GM18951 (cell line): ENCODE data around the gene ACP4.

Experiments used
- POLR2A ChIP-seq: IDR thresholded peaks from 4 replicates; pipeline ENCODE4 v1.6.1; 2011; ENCODE audit warnings: mild to moderate bottlenecking; ENCODE audit not compliant: insufficient read length, insufficient read depth; ENCODE audit errors: extremely low read depth
- in situ Hi-C: fragments of 300-500 bp; cut with MboI; formaldehyde crosslinking; loops from one replicate; pipeline ENCODE4 v1.12.0; 2022; ENCODE audit warnings: low sequenced_read_pairs, mixed read lengths, inconsistent platforms; ENCODE audit not compliant: unreplicated experiment

The ACP4 gene

DNA sequence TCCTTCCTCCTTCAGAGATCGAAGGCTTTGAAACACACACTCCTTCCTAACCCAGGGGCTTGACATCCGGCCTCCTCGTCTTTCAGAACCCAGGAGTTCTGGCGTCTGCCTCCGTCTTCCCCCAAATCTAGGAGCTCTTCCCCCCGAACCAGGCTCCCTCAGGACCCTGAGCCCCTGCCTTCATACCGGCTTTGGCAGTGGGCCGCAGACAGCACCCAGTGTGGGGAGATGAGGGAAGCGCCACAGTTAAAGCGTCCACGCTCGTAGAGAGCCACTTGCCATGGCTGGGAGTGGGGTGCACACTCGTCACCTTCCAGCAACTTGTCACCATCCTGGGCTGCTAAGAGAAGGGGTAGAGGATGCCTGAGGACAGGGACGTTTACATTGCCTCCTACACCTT lies 37.3 kb downstream of the ACP4 start:
- no peak for TF ChIP-seq POLR2A

DNA sequence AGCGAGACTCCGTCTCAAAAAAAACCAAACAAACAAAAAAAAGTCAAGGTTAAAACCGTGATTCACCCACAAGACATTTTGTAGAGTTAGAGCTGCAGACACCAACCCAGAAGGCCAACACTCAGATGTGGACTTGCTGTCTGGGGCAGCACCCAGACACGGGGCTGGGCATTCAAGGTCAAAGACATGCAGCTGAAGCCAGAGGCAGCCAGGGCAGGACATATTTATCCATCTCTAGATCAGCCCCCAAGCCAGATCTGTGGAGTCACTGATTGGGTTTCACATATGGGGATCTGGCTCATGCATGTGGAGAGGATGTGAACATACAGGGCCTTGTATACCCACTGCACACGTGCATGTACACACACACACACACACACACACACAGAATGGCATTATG lies 39.6 kb downstream of the ACP4 start:
- in situ Hi-C loops: no loop called here

More for the DNA sequence above, 37.3 kb downstream of the ACP4 start:
- in situ Hi-C loops: no loop called here

DNA sequence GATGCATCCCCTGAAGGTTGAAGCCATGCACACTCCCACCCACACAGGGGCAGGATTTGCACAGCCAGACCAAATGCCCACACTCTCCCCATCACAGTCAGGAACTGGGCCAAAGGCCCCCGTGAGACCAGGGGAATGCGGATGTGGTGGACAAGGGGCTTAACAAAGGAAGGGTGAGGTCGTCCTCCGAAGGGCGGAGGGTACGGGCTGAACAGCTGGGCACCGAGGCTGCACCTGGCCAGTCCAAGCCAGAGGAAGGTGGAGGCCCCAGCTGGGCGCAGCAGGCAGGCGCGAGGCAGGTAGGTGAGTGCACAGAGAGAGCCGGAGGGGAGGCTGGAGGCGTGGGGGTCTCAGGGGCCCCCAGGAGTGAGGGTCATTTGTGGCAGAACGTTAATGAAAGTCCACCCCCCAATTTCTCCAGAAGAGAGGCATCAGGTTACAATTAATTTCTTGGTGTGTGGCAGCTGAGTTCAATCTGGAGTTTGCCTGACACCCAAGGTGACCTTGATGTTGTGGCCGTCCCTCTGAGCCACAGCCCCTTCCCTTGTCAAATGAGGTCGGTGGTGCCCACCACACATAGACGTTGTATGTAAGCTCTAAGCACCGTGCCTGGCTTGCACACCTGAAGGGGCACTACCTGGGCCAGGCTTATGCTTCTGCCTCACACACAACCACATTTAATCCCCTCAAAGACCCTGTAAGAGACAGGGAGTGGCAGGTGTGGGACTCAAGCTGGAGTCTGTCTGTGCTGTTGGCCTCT lies 40.2 kb downstream of the ACP4 start:
- TF ChIP-seq POLR2A: no peak
- in situ Hi-C loops: no loop called here

More for the DNA sequence above, 39.6 kb downstream of the ACP4 start:
- no peak for TF ChIP-seq POLR2A

DNA sequence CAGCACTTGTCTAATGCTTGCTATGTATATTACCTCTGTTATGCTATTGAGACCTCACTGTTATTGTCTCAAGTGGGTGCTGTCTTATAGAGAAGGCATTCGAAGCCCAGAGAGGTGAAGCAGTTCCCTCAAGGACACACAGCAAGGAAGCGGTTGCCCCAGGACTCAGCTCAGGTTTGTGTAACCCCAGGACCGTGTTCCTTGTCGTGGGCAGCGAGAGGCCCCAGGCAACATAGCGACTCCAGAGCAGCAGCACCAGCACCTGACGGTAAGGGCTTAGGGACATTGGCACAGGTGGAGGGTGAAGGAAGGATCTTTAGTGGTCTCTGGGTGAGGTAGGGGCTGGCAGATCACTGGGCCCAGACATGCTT lies 40.8 kb downstream of the ACP4 start:
- in situ Hi-C loops: no loop called here

DNA sequence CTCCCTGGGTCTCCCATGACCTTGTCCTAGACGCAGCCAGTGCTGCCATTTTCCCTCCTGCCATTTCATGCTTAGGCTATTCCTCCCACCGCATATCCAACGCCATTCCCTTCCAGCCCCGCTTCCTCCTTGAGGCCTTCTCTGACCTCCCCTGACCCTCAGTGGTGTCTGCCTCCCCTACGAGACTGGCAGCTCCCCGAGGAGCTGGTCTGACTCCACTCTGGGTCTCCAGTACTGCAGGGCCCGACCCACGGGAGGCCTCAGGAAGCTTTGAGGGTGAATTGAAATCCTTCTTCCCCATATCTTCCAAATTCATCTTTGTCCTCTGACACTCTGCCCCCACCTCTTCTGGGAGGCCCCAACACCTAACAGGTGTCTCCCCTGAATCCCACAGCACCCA lies 42.5 kb downstream of the ACP4 start:
- in situ Hi-C loops: no loop called here
- no peak for TF ChIP-seq POLR2A

More for the DNA sequence above, 40.8 kb downstream of the ACP4 start:
- no peak for TF ChIP-seq POLR2A

DNA sequence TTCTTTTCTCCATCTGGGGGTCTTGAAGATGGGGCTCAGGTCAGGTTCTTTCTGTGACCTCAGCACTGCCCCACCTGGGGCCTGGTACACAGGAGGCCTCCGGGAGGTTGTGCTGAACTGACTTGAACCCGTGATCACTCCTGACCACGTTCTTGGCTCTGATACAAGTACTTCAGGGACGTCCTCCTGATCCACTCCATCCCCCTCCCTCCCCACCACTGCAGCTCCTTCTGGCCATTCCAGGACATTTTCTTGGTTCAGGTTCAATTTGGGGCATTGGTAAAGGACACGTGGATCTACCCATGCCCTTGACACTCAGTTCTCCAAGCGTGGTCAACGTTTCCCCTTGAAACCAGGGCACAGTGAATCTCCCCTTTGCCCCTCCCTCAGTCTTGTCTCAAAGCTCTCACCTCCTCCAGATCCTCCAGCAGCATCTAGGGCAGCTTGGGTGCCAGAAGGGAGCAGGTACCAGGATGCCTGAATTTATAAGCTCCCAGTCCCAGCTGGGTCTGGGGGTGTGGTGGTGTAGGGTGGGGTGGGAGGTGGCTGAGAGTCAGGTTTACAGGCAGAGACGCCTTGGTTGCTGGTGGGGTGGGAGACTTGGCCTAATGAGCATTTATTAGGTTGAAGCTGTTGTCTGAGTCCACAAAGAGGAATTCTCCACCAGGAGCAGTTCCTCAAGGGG lies 43.0 kb downstream of the ACP4 start, which contains the start of gene KLK15:
Gene KLK15 (minus strand): TSS at position 458 of the 685 bp plus-strand sequence. CDS start 2,082 bp downstream, outside the sequence.
- no peak for TF ChIP-seq POLR2A
- in situ Hi-C loops: no loop called here

DNA sequence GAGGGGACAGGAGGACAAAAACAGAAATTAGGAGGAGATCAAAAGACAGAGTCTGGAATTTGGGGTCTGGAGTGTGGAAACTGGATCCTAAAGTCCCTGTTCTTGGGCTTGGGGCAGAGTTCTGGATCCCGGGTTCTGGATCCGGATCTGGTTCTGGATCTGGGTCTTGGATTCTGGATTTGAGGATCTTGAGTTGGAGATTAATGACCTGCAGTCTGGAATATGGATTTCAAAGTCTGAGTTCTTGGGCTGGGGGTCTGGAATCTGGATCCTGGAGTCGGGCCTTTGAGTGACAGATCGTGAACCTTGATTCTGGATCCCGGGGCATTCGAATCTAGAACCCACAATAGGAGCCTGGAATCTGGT lies 43.6 kb downstream of the ACP4 start:
- TF ChIP-seq POLR2A: no peak
- in situ Hi-C loops: no loop called here

DNA sequence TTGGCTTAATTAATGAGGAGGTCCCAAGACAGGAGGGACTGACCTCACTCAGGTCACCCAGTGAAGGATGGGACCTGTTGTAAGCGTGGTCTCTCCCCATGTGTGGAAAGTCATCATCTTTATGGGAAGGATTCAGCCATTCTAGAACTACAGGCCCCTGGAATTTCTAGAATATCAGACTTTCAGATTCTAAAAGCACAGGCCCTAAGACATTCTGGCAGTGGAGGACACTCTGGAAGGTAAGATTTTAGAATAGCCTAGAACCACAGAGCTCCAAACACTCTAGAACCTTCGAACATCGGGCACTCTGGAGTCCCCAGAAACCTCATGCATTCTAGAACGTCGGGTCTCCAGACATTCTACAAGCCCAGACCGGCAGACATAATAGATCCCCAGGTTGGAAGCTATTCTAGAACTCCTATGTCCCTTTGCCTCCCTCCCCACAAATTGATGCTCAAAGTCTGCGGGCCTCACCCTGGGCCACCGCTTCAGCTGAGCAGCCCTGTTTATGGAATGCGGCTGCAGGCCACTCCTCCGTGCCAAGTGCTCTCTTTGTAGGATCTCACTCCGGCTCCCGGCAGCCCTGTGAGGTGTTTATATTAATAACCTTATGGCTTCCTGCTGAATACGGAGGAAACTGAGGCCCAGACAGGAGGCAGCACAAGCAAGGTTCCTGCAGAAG lies 45.0 kb downstream of the ACP4 start:
- TF ChIP-seq POLR2A: no peak
- in situ Hi-C loops: no loop called here

DNA sequence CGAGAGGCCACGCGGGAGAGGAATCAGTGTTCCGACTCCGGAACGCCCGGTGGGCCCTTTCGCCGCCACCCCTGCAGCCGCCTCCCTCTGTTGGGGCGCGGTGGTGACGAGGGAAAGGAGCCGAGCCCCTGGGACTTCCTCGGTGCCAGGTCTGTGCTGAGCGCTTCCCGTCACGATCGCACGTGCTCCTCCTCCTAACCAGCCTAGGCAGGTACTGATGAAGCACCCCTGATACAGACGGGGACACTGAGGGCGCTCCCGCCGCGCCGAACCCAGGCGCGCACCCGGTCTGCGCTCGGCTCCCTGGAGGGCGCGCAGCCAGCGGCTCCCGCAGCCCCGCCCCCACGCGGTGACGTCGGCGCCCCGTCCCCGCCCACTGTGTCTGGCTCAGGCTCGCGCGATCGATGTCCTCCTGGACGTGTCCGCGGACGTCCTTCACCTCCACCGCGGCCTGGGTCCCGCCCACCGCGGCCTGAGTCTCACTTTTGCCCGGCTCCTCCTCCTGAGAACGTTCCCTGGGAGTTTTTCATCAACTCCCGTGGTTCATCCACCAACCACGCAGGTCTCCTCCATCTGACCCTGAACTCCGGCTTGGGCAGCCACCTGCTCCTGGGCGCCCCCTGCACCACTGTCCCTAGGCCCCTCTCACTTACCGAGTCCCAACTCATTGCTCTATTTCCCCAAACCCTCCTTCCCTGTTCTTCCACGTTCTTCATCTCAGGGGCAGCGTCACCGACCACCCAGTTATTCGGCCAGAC lies 45.7 kb downstream of the ACP4 start:
- peak; percentile 88 for TF ChIP-seq POLR2A
- in situ Hi-C loops: no loop called here

DNA sequence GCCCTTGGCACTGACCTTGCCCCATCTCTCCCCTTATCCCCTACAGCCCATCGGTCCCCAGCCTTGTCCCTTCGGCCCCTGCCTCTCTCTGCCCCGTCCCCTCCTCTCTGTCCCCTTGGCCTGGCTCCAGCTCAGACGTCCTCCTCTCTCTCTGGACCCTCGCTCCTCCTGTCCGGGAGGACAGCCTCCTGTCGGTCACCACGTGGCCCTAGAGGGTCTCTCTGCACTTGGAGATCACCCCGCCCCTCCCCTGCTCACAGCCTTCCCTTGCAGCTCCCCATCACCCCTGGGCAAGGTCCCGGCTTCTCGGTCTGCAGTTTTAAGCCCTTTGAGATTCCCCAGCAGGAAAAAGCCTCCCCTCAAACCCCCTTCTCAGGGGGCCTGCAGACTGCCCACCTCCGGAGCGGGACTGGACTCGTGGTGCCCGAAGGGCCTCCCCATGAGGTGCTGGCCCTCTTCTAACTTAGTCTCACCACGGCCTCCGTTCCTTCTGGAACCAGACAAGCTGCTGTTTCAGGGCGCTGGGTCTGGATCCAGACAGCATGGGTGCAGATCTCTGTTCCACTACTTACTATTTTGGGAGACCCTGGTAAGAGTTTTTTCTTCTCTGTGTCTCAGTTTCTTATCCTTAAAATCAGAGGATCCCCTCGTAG lies 46.5 kb downstream of the ACP4 start:
- TF ChIP-seq POLR2A: no peak
- in situ Hi-C loops: no loop called here

DNA sequence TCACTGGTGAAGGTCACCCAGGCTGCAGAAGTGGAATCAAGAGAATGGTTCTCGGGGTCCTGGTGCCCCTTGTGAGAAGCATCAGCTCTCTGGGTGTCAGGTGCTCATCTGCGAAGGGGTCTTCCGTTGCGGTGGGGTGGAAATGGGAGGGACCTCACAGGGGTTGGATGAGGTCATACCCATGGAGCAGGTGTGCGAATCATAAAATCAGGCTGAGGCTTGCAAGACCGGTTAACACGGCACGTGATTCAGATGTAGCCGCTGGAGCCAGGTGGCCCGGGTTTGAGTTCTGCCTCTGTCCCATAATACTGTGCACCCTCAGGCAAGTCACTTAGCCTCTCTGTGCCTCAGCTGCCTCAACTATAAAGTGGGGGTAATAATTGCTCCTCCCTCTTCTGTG lies 47.1 kb downstream of the ACP4 start:
- TF ChIP-seq POLR2A: no peak
- in situ Hi-C loops: no loop called here

DNA sequence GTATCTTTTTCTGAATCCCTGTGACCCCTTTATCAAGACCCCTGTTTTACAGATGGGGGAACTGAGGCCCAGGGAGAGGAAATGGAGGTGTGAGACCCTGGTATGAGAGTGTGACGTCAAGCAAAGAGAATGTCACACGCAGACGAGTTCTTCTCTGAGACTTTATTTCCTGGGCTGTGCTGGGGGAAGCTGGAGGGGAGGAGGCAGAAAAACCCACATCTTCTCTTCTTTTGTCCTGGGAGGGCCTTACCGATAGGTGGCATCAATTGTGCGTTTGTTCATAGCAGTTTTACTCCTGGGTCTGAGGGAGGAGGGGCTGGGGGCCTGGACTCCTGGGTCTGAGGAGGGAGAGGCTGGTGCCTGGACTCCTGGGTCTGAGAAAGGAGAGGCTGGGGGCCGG lies 48.0 kb downstream of the ACP4 start:
- TF ChIP-seq POLR2A: no peak
- in situ Hi-C loops: no loop called here
